ENCODE results near the gene ARIH2.

Gene ARIH2

DNA sequence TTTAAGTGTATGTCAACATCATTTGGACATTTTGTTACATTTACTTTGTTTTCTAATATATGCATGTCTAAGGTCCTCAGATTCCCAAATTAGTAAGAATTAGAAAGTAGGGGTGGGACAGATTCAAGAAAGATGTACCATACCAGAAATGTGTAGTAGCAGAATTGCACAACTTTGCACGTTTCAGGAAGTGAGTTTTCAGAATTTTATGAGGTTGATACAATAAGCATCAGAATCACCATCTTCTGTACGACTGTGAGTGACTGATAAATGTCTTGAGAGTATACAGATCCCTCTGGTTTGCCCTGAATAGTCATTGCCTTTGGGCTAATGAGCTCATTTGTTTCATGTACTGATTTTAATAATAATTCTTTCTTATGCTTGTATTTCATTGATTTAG is 9.3 kb downstream of the ARIH2 start:
- intact Hi-C loops (cut with DNase I), result no loop called here
- DNase-seq, result no peak

DNA sequence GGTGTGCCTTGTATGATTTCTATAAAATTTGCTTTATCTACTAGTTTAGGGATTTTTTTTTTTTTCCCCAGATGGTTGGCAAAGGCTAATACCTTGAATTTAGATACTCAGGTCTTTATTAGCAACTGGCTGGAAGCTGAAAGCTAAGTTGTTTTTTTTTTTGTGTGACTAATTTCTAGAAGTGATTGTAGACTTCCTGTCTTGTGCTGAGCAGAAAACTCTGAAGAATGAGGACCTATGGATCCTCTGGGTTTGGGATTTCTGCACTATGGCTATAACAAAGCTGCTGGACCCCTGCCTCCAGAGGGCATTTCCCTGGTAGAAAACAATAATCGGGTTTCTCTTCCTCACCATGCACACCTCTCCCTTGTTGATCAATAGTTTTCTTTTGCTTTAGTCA is 10.0 kb downstream of the ARIH2 start:
- intact Hi-C loops (cut with DNase I), result no loop called here
- no peak for DNase-seq

DNA sequence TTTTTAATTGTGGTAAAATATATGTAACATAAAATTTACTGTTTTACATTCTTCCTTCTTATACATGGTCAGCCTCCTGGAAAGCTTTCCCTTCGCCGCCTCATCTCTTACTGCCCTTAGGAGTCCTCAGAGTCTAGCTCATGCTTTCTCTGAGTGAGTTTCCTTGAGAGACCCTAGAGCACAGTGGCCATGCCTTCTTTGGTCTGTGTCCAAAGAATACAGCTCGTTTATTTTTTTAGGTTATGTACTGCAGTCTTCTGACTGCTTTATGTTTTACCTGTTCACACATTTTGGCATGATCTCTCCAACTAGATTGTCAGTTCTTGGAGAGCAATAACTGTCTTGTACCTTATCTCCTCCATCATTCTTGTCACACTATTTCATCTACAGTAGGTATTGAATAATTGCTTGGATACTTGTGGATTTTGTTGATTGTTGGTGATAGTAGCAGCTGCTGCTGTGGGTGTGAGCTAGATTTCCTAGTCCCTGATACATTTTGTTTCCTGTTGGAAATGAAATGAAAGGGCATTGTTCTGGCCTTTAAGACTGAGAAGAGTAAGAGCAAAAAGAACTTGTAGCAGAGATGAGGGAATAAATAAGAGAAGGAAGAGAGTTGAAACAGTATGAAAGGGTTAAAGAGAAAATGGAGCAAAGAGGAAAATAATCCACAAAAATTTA is 10.9 kb downstream of the ARIH2 start:
- intact Hi-C loops (cut with DNase I), result no loop called here
- no peak for DNase-seq

DNA sequence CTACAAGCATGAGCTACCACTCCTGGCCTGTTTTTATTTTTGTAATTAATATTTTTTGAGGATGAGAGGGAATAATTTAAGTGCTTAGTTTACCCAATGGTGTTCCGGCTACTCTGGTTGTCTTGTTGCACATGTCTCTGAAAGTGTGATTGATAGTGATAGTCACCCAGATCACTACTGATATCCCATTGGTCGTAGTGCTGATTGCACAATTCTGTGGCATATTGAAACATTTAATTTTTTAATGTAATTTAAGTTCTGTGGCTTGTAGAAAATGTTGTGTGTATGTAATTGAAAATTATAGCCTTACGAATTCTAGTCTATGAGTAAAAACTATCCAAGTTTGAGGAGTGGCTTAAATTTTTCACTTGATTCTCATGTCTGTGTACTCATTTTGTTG is 11.9 kb downstream of the ARIH2 start:
- intact Hi-C loops (cut with DNase I), result no loop called here
- no peak for DNase-seq

DNA sequence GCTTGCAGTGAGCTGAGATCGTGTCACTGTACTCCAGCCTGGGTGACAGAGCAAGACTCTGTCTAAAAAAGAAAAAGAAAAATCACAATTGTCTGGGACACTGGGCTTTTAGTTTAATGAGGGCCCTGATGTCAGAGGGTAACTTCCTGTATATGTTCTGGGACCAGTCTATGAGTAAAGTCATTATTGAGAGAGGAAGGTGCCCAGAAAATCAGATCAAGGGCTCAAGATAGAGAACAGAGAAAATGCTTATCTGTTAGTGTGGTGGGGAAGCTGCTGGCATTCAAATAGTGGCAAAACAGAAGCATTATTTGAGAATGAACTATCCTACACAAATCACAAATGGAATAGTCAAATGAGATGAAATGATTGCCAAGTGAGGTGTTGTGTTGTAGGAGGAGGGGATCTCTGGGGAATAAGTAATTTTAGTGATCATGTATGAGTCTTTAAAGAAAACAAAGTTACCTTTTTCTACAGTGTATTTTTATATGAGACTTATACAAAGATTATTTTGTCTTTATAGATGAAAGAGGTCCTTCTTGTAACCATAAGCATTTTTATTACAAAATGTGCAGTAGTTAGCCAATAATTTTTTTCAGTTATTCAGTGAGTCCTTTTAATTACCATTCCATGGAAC is 13.4 kb downstream of the ARIH2 start:
- DNase-seq, result no peak
- intact Hi-C loops (cut with DNase I), result no loop called here

DNA sequence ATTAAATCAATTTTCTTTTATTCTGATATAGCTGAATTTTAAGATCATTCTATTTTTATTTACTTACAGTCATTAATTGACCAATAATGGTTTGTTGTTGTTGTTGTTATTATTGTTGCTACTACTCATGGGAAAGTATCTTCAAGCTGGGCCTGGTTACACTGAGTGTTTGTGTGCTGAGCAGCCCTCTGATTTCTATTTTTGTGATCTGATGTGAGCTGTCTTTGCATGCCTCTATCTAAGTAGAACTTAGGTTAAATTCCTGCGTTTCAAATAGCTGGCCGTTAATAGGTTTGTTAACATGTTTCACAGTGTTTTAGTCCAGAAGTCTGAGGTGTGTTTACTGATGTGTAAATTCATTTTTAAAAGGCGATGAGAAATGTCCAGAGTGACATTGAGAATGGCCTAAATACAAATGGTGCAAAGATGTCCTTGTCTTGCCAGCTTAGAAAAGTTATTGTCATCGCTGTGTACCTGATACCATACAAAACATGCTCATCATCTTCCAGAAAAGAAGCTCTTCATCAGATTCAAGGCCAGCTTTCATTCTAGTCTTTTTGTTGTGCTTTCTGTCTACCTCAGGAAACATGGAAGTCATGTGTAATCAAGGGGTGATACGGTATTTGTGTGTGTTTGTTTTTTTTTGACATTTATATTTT is 15.8 kb downstream of the ARIH2 start:
- intact Hi-C loops (cut with DNase I), result no loop called here
- DNase-seq, result no peak

DNA sequence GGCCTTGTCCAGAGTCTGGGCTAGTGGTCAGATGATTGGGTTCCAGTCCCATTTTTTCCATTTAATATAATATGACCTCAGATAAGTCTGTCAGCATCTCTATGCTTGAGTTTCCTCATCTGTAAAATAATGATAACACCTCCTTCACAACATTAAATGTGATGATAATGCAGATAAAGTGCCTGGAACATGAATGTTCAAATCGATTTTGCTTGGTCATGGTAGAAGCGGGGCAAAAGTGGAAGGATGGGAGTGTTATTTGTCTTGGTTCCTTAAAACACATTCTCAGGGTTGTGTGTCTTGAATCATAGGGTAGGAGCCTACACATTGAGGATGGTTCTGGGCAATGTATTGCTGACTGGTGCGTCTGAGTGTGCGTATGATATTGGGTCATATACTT is 16.9 kb downstream of the ARIH2 start:
- intact Hi-C loops (cut with DNase I), result no loop called here
- no peak for DNase-seq

DNA sequence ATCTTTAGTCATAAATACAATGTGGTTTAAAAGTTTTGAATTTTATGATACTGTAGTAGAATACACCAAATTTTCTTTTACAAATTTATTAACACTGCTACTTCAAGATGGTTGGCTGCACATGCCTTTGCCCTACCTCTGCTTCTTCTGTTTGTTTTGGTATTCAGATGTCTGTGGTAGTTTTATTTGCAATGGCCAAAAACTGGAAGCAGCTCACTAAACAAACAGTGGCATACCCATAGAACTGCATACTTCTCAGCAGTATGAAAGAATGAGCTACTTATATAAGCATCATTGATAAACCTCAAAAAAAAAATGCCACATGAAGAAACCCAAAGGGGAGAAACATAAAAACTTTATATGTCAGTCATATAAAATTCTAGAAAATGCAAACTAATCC is 19.5 kb downstream of the ARIH2 start:
- no peak for DNase-seq
- intact Hi-C loops (cut with DNase I), result no loop called here

DNA sequence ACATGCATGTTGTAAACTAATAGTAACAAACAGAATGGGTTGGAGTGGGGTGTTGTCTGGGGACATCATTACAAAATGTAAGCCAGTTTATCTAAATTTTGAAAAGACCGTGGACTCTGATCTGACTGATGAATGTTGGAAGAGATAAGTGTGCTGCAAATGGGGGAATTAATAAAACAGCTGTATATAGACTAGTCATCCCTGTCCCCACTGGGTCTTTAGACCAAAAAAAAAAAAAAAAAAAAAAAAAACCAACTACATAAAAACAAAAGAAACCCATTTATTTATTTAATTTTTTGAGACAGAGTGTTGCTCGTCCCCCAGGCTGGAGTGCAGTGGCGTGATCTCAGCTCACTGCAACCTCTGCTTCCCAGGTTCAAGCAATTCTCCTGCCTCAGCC is 20.0 kb downstream of the ARIH2 start:
- intact Hi-C loops (cut with DNase I), result no loop called here
- no peak for DNase-seq

DNA sequence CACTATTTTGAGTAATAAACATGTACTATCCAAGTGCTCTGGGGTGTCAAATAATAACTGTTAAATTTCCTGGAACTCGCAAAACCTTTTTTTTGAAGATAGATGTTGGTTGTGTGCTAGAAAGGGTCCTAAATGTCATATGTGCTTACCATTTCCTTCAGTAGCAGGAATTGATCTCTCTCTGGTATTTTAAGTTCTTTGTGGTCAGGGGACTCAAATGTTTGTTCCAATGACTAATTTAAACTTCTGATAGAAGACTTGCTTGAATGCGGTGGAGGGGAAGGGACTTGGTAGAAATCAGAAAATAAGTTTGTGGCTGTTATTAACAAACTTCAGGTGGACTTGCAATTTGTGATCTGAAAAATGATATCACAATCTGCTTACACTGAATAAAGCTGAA is 26.8 kb downstream of the ARIH2 start:
- intact Hi-C loops (cut with DNase I), result no loop called here
- no peak for DNase-seq

DNA sequence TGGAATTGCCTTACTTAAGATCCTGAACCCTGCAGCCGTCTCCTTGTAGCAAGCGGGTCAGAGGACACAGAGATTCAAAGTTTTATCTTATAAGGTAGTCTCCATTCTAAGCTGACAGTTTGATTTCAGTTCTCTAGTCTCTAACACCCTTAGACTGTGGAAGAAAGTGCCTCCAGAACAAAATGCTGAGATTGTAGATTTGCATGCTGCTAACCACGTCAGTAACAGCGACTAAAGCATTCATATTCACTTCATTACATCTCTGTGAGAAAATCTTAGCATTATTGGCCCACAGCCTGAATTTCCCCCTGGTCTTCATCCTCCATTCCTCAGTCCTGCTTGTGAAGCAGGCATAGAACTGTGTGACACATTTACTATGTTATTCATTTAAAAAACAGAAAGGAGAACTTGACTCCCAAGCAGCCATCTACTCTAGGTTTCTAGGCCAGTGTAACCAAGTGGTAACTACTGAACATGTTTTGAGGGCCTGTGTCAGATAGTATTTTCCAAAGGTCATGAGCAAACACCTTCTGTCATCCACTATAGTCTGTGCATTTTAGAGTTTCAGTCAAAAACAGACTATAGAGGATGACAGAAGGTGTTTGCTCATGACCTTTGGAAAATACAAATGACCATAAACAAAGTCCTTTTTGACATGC is 27.4 kb downstream of the ARIH2 start:
- intact Hi-C loops (cut with DNase I), result no loop called here
- no peak for DNase-seq

DNA sequence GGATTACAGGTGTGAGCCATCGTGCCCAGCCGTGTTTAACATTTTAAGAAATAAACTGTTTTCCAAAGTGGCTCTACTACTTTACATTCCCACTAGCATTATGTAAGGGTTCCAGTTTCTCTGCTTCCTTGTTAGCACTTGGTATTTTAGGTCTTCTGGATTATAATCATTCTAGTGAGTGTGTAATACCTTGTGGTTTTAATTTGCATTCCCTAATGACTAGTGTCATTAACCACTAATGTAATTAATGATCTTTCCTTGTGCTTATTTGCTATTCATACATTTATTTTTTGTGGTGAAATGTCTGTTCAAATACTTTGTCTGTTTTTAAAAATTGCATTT is 30.7 kb downstream of the ARIH2 start:
- DNase-seq, result no peak
- intact Hi-C loops (cut with DNase I), result no loop called here

DNA sequence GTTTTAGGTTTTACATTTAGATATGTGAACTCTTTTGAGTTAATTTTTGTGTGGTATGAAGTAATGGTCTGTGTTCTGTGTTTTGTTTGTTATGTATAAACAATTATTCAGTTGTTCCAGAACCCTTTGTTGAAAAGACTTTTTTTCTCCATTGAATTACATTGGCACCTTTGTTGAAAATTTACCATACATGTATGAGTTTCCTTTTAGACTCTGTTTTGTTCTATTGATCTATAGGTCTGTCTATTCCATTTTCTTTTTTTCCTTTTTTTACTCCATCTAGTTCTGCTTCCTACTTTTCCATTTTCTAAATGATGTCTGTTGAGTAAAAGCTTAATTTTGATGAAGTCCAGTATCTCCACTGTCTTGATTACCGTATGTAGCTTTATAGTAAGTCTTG is 31.4 kb downstream of the ARIH2 start:
- DNase-seq, result no peak
- intact Hi-C loops (cut with DNase I), result no loop called here

DNA sequence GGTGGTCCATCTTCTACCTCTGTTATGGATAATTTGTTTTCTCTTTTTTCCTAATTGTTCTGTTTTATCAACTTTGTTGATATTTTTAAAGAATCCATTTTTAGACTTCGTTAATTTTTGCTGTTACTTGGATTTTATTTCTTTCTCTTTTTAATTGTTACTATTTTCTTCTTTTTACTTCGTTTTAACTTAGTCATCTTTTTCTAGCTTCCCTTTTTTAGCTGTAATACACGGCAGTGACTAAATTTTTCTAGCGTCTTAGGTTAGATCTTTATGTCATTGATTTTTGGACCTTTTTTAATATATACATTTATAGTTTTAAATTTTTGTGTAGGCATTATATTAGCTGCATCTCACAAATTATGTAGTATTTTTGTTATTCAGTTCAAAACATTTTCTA is 33.1 kb downstream of the ARIH2 start:
- intact Hi-C loops (cut with DNase I), result no loop called here
- no peak for DNase-seq

DNA sequence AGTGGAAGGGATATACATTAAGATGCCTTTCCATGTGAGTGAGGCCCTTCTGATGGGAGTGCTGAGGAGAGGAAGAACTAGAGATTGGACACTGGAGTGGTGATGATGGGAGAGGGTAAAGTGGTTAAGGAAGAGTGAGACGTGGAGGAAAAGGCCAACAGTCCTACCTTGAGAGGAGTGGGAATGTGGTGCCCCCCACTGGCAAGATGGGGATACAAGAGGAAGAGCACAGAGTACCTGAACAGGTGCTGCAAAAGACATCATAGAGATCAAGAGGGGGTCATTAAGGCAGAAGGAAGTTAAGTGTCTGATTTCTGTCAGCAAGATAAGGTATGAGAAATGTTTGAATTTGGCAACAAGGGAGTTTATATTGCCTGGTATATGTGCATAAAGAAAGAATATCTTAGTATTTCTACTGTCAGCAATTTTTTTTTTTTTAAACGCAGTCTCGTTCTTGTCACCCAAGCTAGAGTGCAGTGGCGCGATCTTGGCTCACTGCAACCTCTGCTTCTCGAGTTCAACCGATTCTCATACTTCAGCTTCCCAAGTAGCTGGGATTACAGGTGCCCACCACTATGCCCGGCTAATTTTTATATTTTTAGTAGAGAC is 34.0 kb downstream of the ARIH2 start:
- DNase-seq, result peak in 5 of 10 donors; percentile 12 to 89 (median 30)
- intact Hi-C loops (cut with DNase I), result no loop called here

DNA sequence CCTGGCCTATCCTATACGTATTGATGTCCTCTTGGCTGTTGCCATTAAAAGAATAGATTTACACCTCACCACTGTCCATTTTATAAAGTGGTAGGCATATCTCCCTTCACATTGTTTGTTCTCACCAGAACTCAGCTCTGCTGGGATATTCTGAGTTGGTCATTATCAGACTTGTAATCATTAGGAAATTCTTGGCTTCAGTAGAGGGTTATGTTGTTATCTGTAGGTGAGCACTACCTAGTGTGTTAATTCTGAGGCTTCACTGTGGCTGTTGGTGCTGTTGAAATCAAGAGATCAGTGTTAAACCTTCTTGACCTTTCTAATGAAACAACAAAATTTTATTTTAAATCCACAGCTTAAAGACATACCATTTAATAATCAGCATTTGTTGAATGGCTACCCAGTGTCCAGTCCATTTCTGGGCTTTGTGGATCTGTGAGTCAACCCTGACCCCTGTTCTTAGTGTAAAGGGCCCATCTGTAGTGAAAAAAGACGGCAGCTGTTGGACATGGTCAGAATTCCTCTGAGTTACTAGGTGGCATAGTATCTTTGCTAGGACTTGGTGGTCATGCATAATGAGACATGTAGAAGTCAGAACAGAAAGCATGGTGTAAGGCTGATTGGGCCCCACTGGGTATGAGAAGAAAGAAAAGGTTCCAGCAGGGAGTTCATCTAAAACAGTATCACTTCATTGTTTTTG is 38.5 kb downstream of the ARIH2 start:
- intact Hi-C loops (cut with DNase I), result no loop called here
- no peak for DNase-seq

DNA sequence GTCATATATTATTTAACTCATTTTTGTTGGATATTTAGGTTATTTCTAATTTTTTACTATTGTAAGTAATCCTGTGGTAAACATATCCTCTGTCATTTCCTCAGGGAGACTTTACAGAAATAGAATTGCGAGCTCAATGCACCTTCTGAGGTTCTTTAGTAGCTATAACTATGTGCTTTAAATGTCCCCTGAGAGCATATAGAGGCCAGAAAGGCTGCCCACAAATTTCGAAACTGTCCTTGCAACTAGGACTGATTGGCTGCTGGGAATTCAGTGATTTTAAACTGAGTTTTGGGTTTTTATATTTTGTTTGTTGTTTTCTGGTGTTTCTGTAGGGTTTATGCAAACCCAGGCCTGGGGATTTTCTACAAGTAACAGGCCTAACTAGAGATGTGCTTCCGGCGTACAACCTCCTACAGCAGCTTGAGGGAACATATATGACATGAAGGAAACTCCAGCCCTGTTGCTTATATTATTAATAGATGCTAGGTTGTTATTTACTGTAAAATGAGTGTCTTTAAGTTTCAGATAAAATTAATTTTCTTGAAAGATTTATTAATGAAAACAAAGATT is 42.3 kb downstream of the ARIH2 start:
- intact Hi-C loops (cut with DNase I), result no loop called here
- DNase-seq, result no peak

DNA sequence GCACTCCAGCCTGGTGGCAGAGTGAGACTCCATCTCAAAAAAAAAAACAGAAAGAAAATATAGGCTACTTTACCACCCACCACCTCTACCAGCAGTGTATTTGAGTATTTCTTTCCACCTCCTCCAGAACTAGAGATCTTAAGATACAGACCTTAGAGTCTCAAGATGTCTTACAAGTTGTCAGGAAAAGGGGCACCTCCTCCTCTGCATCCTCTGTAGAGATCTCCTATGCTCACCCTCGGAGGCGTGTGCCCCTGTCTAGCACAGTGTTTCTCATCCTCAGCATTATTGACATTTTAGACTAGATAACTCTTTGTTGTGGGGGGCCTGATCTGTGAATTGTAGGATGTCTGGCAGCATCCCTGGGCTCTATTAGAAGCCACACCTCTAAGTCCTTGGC is 43.7 kb downstream of the ARIH2 start:
- no peak for DNase-seq
- intact Hi-C loops (cut with DNase I), result no loop called here

DNA sequence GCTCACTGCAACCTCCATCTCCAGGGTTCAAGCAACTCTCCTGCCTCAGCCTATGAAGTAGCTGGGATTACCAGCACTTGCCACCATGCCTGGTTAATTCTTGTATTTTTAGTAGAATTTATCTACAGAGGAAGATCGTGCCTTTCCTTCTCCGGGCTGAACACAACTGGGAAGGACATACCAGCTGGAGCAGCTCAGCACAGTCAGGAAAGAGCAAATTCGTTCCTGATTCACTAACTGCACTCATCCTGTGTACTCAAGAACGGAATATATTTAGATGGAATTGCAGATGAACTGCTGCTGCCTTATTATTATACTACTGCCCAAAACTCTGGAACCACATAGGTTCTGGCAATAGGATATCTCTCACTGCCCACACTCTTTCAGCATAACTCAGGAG is 44.3 kb downstream of the ARIH2 start:
- intact Hi-C loops (cut with DNase I), result no loop called here
- DNase-seq, result peak in 1 of 10 donors; percentile 12

DNA sequence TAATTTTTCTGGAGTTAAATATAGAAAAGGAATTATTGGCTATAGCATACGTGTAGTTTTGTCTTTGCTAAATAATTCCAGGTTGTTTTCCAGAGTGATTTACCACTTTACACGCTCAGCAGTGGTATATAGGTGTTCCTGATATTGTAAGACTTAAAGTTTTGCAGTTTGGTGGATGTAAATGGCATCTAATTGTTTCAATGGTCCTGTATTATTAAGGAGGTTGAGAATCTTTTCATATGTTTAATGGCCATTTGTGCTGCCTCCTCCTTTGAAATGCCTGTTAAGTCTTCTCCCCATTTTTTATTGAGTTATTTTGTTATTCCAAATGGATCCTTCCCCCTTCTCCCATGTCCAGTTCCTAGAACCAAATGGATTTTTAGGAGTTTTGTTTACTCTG is 44.9 kb downstream of the ARIH2 start:
- intact Hi-C loops (cut with DNase I), result no loop called here
- no peak for DNase-seq

All from posterior cingulate gyrus (tissue), 11 donors.